Nephron (organoid): Measurements from ENCODE around the gene PLXNB3.

ENCODE experiments used
- H3K27ac Mint-ChIP-seq, 3 experiments: 2 replicates each; pipeline ENCODE4 v1.8.0; 2020; ENCODE audit warnings: mixed read lengths in 3 of 3, mild to moderate bottlenecking in 2 of 3, moderate library complexity in 1 of 3
- H3K27me3 Mint-ChIP-seq: 2 replicates; pipeline ENCODE4 v1.8.0; 2021; ENCODE audit warnings: low read depth, mild to moderate bottlenecking, moderate library complexity, mixed read lengths
- H3K36me3 Mint-ChIP-seq: 2 replicates; pipeline ENCODE4 v1.8.0; 2020; ENCODE audit warnings: low read depth, mixed read lengths
- H3K4me1 Mint-ChIP-seq: 2 replicates; pipeline ENCODE4 v1.8.0; 2020; ENCODE audit warnings: mixed read lengths
- H3K4me3 Mint-ChIP-seq, 3 experiments: 2 replicates each; pipeline ENCODE4 v1.8.0; 2020; ENCODE audit warnings: mild to moderate bottlenecking in 3 of 3, mixed read lengths in 3 of 3, moderate library complexity in 2 of 3
- H3K9me3 Mint-ChIP-seq: 2 replicates; pipeline ENCODE4 v1.8.0; 2020; ENCODE audit warnings: mixed read lengths
- TF ChIP-seq, protein P1 (sequence below), 3 experiments: fragments of 200-600 bp; sonication (generic); IDR thresholded peaks; one replicate each; pipeline ENCODE4 v1.5.0; 2021; ENCODE audit warnings: antibody characterized with exemption in 3 of 3; ENCODE audit not compliant: unreplicated experiment in 3 of 3

Gene PLXNB3

DNA sequence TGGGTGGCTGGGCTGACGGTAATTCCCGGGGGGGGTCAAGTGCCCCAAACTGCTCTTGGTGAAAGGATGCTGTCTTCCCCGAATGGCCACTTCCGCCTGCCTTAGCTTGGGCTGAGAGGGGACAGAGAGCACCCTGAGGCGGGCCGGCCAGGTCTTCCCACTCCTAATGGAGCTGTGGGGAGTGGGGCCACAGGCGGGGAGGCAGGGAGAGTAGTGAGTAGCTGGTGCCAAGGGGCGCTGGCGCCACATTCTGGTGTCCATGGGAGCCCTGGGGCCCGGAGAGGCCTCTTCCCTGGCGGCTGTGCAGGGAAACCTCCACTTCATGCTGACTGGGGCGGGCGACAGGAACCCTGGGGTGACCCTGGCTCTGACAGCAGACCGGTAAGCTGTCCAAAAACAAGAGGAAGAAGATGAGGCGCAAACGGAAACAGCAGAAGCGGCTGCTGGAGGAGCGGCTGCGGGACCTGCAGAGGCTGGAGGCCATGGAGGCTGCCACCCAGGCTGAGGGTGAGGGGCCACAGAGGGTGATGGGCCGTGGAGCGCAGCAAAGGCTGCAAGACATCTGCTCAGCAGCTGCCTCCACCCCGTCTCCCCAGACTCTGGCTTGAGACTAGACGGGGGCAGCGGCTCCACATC, 19.4 kb downstream of the PLXNB3 start:
- Mint-ChIP-seq H3K9me3 (peaks cover 8% of the 10 kb centered on the region), H3K4me1 (peaks cover 9% of the 10 kb centered on the region), H3K27ac (no peak overlapping the region), H3K27me3 (peaks cover 5% of the 10 kb centered on the region), H3K4me3 (no peak overlapping the region), H3K36me3 (peaks cover 14% of the 10 kb centered on the region)
- TF ChIP-seq, protein P1, sequence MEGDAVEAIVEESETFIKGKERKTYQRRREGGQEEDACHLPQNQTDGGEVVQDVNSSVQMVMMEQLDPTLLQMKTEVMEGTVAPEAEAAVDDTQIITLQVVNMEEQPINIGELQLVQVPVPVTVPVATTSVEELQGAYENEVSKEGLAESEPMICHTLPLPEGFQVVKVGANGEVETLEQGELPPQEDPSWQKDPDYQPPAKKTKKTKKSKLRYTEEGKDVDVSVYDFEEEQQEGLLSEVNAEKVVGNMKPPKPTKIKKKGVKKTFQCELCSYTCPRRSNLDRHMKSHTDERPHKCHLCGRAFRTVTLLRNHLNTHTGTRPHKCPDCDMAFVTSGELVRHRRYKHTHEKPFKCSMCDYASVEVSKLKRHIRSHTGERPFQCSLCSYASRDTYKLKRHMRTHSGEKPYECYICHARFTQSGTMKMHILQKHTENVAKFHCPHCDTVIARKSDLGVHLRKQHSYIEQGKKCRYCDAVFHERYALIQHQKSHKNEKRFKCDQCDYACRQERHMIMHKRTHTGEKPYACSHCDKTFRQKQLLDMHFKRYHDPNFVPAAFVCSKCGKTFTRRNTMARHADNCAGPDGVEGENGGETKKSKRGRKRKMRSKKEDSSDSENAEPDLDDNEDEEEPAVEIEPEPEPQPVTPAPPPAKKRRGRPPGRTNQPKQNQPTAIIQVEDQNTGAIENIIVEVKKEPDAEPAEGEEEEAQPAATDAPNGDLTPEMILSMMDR (IDR thresholded peaks at IDR 0.05; ENCODE audit: unreplicated experiment in 3 of 3), result no peak

DNA sequence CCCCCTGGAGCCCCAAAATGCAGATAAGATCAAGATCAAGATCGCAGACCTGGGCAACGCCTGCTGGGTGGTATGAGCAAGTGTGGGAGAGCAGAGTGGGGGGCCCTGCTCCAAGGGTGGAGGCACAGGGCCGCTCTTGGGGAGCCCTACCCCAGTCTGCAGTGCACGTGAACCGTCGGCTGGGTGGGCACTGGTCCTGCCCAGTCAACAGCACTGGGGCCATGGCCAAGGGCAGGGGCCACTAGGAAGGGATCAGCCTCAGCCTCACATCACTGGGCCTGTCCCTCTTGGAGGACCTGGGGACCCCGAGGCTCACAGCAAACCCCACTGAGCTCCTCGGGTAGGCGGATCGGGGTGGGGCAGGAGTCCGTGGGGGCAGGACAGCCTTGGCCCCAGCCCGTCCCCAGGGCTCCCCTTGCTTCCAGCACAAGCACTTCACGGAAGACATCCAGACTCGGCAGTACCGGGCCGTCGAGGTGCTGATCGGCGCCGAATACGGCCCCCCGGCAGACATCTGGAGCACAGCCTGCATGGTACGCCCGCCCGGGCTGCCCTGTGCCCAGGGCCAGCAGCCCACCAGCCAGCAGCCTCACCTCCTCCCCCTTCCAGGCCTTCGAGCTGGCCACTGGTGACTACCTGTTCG, 20.4 kb downstream of the PLXNB3 start:
- Mint-ChIP-seq H3K4me1 (peaks cover 9% of the 10 kb centered on the region), H3K9me3 (peaks cover 8% of the 10 kb centered on the region), H3K36me3 (peaks cover 14% of the 10 kb centered on the region), H3K27ac (no peak overlapping the region), H3K27me3 (peaks cover 5% of the 10 kb centered on the region), H3K4me3 (no peak overlapping the region)
- TF ChIP-seq, protein P1 (IDR thresholded peaks at IDR 0.05; ENCODE audit: unreplicated experiment in 3 of 3), result no peak

DNA sequence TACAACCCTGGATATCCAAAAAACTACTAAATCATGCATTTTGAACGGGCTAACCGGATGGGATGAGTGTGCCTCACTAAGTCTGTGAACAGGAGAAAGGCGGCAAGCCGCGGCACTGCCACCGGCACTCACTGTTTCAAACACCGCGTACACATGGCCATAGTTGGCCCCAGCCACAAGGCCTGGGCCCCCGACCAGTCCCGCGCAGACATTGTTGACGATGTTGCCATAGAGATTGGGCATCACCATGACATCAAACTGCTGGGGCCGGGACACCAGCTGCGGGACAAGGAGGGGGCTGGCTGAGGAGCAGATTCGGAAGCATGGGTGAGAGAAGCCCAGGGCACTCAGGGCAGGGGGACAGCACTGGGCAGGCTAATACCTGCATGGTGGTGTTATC, 22.6 kb downstream of the PLXNB3 start:
- Mint-ChIP-seq H3K4me1 (no peaks in the 10 kb centered on the region), H3K27me3 (no peaks in the 10 kb centered on the region), H3K27ac (no peak overlapping the region), H3K9me3 (peaks cover 3% of the 10 kb centered on the region), H3K36me3 (peaks cover 18% of the 10 kb centered on the region), H3K4me3 (no peak overlapping the region)
- TF ChIP-seq, protein P1 (IDR thresholded peaks at IDR 0.05; ENCODE audit: unreplicated experiment in 3 of 3), result no peak

DNA sequence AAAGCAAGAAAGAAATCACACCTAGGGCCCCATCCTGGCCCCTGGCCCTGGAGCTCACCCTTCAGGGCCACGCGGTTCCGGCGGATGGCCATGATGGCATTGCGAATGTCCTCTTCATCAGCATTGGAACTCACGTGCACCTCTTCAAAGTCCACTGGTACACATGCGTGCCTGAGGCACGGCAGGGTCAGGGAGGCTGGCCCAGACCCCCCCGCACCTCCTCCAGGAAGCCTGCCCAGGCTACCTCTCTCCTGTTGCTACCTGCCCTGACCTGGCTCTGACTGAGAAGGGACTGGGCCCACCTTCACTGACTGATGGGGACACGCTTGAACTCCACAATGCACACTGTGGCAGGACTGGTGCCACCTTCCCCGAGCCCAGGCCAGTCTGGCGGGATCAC, 25.6 kb downstream of the PLXNB3 start:
- Mint-ChIP-seq H3K36me3 (peaks cover 18% of the 10 kb centered on the region), H3K4me3 (no peak overlapping the region), H3K4me1 (peaks cover 8% of the 10 kb centered on the region), H3K9me3 (peaks cover 8% of the 10 kb centered on the region), H3K27me3 (no peaks in the 10 kb centered on the region), H3K27ac (no peak overlapping the region)
- TF ChIP-seq, protein P1 (IDR thresholded peaks at IDR 0.05; ENCODE audit: unreplicated experiment in 3 of 3), result no peak

DNA sequence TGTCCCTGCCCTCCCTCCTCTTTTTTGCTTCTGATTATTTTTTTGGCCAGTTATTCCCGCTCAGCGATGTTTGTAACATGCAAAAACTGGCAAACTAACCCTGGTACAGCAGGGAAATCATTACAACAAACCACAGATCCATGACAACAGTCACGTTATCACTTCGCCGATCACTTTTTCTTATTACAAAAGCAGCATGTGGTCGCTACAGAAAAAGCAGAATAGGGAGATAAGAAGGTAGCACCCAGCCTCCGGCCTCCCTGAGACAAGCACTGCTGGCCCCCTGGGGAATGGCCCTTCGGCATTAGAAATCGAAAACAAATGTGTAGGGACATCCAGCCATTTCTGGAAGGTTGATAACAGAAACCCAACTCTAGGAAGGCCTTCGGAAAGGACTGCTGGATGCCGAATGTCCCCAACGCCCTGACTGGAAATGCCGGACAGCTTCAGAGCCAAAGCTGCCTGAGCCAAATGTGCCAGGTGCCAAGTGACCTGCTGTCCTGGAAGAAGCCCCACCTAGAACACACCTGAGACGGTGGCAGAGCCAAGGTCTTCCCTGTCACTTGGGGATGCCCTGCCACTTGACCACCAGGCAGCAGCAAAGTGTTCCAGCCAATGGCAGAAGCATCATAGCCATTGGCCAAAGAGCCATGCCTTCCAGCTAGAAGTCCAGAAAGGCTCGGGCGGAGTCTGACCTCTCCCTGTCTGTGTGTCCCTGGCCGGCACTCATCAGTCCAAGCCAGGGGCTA, 27.2 kb downstream of the PLXNB3 start:
- no peaks in the 10 kb centered on the region for H3K27me3 Mint-ChIP-seq
- H3K4me1 Mint-ChIP-seq, result peaks cover 8% of the 10 kb centered on the region
- TF ChIP-seq, protein P1 (IDR thresholded peaks at IDR 0.05; ENCODE audit: unreplicated experiment in 3 of 3), result no peak
- H3K4me3 Mint-ChIP-seq, result peak overlapping the region in 2 of 3 experiments; percentile 12 to 15
- no peak overlapping the region for H3K27ac Mint-ChIP-seq
- H3K36me3 Mint-ChIP-seq, result peaks cover 14% of the 10 kb centered on the region
- peaks cover 8% of the 10 kb centered on the region for H3K9me3 Mint-ChIP-seq
